HG03064 (cell line): ENCODE data around the gene IFT43.

Experiments used
- ATAC-seq: cut with Tn5 transposase; IDR thresholded peaks from one replicate; pipeline ENCODE4 v1.9.1; 2021; ENCODE audit warnings: low read depth; ENCODE audit not compliant: unreplicated experiment

Gene IFT43

GRCh38 chr14:75979648-75980565 is 5.7 kb upstream of the IFT43 start:
- no peak for ATAC-seq

DNA sequence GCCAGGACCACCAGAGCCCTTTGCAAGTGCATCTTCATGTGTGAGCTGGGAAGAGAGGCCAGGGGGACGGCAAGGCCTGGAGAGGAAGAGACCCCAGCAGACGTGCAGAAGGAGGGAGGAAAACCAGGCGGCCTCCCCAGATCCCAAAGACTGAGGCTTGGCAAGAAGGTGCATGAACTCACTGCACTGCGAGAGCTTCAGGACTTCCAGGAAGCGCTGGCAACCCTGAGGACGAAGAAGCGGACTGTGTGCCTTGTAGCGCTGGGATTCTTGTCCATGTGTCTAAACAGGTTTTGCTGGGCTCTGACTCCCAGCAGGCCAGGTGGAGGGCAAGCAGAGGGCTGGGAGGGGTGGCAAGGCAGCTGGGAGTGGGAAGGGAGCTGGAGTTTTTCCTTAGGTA is 4.7 kb upstream of the IFT43 start:
- no peak for ATAC-seq

- ATAC-seq, result no peak
These were observed 3.9 kb upstream of the IFT43 start, which contains the start of gene TGFB3 for GRCh38 chr14:75981426-75982265. Gene TGFB3 (minus strand): TSS chr14:75981995. CDS start chr14:75980893, 1,102 bp downstream.

DNA sequence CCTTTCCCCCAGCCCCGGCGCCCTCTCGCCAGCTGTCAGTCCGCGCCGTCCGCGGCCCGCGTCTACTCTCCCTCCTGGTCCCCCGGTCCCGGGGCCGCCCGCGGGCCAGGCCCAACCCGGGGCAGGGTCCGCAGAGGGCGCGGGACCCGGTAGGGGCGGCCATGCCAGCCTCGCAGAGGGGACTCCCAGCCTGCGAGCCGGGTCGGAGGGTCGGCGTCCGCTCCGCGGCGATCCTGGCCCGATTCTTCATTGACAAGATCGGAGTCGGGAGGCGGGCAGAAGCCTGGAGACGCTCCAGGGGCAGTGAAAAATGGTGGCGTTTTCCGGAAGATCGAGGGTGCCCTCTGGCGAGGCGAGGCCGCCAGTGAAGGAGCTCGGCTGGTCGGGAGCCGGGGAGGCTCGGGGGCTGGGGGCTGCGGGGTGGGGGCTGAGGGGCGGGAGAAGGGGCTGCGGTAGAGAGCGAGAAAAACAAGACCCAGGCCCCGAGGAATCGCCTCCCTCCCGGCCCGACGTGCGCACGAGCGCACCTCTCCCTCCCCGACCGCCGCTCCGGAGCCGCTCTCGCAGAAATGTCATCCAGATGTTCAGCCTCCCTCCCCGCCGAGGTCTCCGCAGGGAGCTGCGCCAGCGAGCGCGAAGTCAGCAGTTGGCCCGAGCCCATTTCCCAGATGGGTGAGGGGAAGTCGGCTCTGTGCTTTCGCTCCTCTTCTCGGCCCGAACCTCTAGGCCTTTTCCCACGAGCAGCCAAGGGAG is 3.1 kb upstream of the IFT43 start:
- ATAC-seq, result no peak

DNA sequence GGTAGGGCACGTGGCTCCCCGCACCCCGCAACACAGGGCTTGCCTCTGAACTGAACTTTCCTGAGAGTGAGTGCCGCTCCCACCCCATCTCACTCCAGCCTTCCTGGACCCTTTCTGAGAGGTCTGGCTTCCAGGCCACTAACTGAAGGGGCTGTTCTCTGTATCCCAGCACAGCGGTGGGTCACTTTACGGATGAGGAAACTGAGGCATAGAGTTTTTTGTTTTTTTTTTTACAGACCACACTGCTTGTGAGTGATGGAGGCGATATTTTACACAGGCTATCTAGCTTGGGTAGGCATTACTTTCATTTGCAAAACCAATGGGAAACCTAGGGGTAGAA is 2.6 kb upstream of the IFT43 start:
- ATAC-seq, result no peak

- ATAC-seq, result no peak
These were observed 889 bp upstream of the IFT43 start for GRCh38 chr14:75984674-75985073.

DNA sequence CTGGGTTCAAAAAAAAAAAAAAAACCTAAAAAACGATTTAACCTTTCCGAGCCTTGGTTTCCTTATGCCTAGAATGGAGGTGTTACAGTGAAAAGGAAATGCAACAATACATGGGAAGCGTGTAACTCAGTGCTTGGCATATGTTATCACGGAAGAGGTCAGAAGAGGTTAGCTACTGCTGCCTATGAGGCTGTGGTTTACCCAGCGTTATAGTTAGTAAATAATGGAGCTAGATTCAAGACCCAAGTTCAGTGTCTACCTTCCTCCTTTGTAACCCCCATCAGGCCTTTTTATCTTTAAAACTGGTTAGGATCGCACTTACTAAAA is 839 bp downstream of the IFT43 start:
- no peak for ATAC-seq

DNA sequence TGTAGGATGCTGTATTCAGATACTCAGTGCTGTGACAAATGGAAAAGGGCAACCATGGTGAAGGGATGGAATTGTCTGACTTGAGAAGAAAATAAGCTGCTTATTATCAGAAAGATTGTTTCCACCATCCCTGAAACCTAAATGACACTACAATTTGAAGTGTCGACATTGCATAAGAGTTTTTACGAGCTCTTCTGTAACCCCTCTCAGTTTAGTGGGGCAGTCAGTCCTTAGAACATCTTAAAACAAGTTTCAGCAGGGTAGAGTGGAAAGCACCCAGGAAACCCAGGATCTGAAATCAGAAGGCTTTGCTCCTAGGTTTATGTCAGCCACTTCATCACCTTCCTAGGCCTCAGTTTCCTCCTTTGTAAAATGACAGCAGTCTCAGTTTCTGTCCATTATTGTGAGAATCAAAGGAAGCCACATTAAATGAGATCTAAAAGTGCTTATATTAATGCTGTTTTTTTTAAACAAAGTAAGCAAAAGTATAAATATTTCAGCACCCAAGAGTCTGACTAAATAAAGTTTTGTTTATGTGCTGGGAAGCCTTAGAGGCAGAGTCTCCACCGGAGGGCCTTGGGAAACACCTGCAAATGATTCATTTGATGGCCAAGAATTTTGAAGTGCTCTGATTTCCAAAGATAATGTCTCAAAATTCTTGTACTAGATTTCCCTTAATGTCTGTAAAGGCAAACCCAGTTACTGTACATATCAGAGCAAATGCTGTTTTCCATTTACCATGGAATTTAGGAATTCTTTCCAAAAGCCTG is 1.8 kb downstream of the IFT43 start:
- ATAC-seq, result no peak

- ATAC-seq, result no peak
These were observed 3.6 kb downstream of the IFT43 start for GRCh38 chr14:75989134-75989533.

DNA sequence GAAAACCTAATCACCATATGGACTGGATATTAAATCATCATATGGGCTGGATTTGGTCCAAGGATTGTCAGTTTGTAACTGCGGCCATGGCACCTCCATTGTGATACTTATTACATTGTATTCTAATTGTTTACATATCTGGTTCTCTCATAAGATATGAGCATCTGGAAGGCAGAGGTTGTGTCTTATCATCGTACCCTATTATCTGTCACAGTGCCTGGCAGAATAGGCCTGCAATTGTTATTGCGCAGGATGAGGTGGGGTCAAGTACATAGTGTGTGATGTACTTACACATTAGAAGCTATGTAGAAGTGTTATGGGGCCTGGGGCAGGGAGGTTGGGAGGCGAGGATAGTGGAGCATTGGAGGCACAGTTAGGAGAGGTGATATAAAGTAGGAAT is 4.7 kb downstream of the IFT43 start:
- no peak for ATAC-seq

DNA sequence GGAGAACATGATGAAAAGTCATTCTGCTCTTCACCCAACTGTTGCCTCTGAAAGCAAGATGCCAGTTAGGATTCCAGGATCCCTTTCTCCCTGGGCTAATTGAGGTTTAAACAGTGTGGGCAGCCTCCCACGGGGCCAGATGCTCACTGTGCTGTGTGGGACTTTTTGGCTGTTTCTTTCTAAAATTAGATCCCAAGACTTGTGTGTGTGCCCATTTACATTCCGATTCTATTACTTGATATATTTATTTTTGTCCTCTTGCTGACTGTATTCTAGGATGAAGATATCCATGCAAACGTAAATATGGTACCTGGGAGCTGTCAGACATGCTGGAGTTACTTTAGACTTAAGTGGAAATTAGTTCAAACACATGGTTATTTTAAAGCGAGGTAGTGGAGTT is 6.2 kb downstream of the IFT43 start:
- ATAC-seq, result no peak

DNA sequence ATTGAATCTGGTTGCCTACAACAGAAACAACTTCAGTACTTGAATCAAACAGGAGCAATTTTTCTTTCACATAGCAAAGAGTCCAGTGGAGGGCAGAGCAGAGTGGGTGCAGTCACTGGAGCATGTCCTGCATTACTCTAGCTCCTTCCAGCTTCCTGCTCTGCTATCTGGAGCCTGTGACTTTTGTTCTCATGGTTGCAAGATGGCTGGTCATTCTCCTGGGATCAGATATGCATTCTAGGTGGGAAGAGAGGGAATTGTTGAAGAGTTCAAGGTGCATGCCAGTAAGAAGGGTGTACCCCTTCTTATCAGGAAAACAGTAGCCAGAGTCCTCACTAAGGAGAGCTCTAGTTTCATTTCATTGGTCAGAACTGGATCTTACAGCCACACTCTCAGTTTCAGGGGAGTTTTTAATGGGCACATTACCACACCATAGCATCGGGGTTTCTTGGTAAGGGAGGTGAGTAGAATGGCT is 8.0 kb downstream of the IFT43 start:
- no peak for ATAC-seq

DNA sequence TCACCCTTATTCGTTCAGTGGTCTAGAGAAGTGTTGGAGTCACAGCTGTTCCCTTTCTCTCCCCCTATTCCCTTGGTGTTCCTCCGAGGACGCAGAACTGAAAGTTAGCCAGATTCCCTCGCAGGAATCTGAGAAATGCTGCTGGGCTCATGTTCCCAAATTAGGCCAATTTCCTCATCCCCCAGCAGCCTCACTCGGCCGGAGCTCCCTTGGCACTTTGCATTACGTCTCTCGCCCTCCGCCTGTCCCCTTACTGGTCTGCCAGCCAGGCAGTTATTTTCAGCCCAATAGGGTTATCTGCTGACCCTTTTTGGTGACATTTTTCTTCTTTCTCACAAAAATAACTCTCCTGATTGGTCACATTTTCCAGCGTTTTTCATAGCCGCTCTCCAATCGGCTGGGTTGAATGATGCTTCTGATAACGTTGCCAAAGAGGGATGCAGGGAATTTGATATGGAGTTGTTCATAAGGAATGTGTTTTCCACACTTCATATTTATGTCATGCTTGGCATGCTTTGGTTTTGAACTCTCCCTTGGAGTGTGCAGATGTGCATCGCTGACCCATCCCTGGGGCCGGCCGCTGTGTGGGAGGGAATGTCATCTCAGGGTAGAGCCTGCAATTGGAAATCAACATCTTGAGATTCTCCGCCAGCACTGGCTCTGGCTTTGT is 9.9 kb downstream of the IFT43 start:
- ATAC-seq, result no peak

DNA sequence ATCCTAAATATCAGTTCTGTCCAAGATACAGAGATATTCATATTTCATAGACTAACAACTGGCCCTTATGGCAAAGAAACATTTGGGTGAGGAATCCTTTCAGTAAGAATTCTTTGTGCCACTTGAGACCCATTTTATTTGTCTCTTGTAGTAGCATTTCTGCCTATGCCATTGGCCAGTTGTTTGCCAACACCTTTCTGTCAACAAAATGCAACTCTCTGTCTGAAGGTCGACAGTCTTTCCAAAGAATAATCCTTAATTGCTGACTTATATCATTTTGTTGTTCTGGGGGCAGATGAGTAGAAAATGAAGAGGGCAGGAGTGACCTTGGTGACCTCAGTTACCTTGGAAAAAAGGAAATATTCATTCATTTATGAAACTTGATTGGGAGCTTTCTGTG is 10.9 kb downstream of the IFT43 start:
- ATAC-seq, result no peak

DNA sequence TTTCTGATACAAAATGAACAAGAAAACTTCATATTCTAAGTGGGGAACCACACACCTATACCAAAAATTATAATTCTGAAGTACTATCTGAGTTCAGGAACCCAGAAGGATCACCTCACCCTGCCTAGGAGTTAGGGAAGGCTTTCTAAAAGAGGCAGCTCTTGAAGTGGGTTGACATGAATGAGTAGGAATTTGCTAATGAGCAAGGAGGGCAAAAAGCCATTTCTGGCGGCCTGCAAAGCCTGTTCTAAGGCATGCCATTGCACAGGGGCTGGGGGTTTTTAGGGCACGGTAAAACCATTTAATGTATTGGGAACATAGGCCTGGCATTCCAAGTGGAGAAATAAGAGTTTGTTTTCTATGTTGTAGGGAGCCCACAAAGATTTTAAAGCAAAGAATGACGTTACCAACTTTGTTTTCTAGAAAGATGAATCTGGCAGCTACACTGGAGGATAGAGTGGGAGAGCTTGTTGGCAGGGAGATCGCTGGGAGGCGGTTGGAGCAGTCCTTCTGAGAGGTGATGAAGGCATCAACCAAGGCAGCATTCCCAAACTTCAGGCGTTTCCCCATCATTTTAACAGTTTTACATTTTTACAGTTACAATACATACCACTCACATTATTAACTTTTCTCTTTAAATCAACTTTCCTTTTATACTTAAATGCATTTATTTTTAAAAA is 14.1 kb downstream of the IFT43 start:
- no peak for ATAC-seq

DNA sequence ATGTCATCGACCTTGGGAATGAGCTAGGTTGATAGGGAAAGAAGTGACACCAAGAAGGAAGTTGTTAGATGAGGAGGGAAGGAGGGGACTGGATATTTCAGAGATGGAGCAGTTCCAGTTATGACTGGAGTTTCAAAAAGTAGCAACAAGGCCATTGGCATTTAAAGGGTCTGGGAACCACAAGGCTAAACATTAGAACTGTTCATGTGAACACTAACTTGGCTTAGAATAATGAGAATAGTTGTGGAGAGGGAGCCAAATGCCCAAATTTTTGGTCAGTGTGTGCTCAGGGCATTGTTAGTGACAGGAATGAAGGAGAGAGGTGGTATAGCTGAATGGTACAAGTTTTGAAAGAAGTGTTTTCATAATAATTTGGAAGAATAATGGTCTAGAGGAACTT is 16.8 kb downstream of the IFT43 start:
- no peak for ATAC-seq

GRCh38 chr14:76006253-76006652 is 20.7 kb downstream of the IFT43 start:
- ATAC-seq, result no peak

DNA sequence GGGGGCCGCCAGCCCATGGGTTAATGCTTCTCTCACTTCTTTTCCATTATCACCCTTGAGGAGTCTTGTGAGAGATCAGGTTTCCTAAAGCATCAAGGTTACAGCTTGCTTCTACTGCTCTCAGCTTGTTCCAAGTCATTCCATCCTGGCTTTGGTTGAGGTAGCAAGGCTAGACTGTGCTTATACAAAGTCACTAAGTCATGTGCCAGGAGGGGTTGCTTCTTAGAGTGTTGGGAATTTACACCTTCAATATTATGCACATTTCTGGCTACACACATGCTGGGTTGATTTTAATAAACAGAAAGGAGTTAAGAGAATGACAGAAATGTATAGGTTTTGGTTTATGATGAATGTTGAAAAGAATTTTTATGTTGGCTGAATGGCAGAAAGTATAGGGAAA is 21.8 kb downstream of the IFT43 start:
- ATAC-seq, result no peak

GRCh38 chr14:76007852-76008251 is 22.3 kb downstream of the IFT43 start:
- no peak for ATAC-seq
